ENCODE data around the gene C17orf114.

Gene C17orf114

DNA sequence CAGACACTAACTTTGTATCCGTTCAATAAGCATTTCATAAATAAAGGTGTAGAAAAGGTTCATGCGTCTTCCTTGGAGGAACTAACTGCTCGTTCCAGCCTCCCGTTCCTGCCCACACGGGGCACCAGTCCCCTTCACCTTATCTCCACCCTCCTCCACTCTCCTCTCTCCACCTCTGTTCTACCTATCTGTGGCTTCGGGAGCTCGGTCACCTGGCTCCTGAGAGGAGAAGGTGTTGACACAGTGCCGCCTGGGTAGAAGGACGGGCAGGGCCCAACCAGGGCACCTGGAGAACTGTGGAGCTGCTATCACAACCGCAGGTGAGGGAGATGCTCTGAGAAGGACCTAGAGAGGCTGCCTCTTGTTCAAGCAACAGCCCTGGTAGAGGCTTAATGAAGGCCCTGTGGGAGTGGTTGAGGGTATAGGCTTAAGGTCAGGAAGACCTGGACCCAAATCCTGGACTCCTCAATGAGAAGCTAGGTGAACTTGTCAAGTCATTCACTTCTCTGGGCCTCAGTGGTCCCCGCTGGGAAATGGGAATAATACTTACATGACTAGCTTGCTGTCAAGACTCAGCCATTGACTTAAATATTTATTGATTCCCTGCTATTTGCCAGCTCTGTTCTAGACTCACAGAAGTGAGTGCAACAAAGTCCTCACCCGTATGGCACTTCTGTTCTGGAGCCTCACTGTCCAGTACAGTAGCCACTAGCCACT lies 21.4 kb upstream of the C17orf114 start:
- DNase-seq (ENCODE audit: low spot score): no peak

DNA sequence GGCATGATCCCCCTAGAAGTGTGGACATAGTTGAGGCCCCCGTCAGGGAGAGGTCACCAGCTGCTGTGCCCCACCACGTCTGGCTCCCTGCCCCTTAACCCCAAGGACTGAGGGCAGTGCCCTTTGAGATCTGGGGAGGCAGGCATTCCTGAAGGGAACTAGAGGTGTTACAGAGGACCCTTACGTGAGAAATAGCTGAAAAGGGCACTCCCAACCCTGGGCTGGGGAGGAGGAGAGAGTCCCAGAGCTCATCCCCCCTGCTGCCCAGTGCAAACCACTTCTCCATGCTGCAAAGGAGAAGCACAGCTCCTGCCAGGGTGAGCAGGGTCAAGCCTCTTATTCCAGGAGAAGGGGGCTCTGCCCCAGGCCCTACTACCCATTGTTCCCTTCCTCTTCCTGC lies 20.7 kb upstream of the C17orf114 start:
- DNase-seq (ENCODE audit: low spot score): no peak

DNA sequence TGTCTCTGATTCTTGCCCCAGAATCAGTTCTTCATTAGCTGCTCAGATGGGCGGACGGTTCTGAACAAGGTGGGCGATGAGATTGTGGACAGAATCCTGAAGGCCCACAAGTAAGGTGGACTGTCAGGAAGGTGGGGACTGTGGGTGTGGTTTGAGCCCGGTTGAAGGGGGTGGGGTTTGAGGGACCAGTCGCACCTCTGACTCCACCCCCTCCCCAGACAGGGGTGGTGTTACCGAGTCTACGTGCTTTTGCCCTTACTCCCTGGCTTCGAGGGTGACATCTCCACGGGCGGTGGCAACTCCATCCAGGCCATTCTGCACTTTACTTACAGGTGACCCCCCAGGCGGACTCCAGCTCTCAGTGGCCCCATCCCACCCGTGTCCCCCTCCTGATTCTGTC lies 16.1 kb upstream of the C17orf114 start:
- no peak for DNase-seq (ENCODE audit: low spot score)

DNA sequence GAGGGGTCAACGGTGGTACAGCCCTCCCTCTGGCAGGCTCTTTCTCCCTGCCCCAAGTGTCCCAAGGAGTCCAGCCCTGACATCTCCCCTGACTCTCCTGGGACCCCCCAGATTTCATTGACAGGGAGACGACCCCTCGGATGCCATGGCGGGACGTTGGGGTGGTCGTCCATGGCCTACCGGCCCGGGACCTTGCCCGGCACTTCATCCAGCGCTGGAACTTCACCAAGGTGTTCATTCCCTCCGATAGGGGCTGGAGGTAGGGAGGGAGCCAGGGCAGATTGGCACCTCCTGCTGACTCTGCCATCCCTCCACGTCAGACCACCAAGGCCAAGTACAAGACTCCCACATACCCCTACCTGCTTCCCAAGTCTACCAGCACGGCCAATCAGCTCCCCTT lies 14.7 kb upstream of the C17orf114 start:
- no peak for DNase-seq (ENCODE audit: low spot score)

DNA sequence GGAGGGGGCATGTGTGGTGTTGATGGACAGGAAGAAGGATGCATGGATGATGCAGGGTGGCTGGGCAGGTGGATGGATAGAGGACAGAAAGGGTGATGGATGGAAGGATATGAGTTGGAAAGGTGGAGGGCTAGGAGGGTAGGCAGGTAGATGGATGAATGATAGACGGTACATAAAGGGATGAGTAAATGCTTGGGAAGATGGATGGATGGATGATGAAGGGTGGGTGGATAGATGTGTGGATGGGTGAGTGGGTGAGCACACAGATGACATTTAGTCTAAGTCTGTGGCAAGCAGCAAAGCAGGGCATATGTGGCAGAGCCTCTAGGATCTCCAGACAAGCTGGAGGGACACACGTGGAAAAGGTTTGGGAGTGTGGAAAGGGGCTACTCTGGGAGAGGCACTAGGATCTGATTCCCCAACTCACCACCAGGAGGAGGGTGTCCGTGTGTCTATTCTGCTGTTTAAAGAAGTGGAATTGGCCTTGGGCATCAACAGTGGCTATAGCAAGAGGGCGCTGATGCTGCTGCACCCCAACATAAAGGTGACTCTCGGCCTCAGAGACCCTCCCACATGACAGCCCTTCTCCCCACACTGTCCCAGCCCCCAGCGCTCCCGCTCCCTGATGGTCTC lies 13.0 kb upstream of the C17orf114 start:
- DNase-seq (ENCODE audit: low spot score): no peak

DNA sequence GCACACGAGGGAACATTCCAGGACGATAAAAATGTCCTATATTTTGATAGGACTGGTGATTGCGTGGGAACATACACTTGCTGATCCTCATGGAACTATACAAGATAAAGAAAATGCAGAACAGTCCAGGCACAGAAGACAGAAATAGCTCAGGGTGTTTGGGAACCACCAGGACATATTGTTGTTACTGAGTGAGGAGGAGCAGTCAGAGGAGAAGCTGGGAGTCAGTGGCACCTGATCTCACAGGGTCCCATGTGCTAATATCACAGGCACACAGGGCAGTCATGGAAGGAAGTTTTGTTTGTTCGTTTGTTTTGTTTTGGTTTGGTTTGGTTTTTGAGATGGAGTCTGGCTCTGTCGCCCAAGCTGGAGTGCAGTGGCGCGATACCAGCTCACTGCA lies 10.6 kb upstream of the C17orf114 start:
- no peak for DNase-seq (ENCODE audit: low spot score)

DNA sequence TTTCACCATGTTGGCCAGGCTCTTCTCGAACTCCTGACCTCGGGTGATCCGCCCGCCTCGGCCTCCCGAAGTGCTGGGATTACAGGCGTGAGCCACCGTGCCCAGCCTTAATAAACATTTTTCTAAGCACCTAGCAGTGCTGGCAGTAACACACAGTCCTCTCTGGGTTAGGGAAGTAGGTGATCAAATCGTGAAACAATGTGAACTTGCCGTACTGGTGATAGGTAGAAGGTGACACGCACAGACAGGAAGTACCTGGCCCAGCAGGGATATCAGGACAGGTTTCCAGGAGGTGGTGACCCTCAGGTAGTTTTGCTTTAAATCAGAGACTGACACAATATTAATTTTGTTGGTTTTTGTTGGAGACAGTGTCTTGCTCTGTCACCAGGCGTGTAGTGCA lies 9.3 kb upstream of the C17orf114 start:
- no peak for DNase-seq (ENCODE audit: low spot score)

DNA sequence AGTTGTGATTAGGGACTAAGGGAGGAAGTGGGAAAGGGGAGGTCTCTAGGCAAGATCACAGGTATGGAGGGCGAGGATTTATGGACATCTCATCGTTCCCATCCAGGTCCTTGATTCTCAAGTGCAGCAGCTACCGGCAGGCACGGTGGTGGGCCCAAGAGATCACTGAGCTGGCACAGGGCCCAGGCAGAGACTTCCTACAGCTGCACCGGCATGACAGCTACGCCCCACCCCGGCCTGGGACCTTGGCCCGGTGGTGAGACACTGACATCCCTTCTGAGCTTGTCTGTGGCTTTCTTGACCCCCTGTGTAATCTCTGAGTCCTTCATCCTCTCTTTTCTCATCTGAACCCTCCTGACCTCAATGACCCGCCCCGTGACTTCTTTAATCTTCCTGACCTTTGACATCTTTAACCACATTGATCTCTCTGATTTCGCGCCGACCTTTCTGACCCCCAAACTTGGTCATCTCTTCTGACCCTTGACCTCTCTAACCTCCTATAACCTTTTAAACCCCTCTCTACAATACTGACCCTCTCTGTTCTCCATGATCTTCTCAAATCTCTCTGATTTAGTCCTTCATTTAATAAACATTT lies 8.7 kb upstream of the C17orf114 start:
- DNase-seq (ENCODE audit: low spot score): peak; percentile 76

DNA sequence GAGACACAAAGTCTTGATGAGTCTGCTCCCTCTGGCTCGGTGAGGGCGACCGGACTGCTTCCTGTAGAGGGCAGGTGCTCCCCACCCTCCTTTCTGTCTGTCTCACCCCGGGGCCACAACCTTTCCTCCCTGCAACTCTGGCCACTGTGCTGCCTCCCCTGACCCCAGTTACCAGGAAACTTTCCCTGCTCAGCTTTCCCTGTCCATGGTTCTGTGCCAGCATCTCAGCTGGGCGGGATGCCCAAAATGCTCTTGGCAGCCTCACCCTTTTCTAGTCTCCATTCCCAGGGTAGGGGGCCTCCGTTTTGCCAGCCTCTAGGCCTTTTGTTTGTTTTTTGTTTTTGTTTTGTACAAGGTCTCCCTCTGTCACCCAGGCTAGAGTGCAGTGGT lies 6.2 kb upstream of the C17orf114 start:
- DNase-seq (ENCODE audit: low spot score): no peak

DNA sequence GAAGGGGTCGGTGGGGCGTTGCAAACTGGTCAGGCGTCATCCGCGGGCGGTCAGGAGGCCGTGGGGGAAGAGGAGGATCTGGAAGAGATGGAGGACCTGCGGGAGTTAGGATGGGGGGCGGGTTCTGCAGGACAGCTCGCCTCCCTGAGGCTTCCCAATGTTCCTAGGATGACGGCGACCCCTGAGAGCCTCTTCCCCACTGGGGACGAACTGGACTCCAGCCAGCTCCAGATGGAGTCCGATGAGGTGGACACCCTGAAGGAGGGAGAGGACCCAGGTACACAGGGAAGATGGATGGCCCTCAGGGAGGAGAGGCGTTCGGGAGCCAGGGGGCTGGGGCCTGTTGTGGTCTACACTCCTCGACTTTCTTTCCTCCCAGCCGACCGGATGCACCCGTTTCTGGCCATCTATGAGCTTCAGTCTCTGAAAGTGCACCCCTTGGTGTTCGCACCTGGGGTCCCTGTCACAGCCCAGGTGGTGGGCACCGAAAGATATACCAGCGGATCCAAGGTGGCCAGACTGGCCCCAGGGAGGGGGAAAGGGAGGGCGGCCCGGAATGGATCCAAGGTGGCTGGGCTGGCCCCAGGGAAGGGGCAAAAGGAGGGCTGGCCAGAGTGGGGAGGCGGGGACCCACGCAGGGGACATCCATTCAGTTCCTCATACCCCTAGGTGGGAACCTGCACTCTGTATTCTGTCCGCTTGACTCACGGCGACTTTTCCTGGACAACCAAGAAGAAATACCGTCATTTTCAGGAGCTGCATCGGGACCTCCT lies 5.7 kb upstream of the C17orf114 start:
- no peak for DNase-seq (ENCODE audit: low spot score)

DNA sequence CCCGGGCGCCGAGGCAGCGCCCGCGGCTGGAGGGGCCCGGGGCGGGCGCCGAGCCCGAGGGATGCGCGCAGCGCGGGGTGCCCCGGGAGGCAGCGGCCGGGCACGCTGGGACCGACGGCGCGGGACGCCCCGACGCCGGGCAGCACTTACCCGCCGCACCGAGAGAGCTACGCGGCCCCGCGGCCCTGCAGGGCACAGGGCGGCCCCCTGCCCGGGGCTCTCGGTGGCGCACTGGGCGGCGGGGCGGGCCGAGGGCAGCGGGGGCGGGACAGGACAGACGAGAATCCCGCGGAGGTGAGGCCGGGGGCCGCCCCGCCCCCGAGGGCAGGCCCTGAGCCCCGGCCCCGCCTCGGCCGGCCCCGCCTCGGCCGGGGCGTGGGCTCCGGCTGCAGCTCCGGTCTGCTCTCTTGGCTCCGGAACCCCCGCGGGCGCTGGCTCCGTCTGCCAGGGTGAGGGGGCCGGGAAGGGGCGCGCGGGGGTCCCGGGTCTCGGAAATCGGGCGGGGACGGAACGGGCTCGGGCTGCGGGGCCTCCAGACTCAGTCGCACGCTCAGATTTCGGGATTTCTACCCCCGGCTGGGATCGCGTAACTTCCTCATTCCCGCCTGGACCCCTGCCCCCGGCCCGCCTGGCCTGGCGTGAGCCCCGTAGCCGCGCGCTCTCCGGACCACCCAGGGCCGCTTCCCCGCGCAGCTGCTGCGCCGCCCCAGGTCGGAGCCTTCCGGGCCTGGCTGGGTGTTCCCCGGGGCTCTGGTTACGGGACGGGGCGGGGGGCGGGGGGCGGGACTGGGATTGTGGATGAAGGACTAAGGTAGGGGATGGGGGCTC lies 4.9 kb upstream of the C17orf114 start, which contains the start of gene PLD2:
PLD2 (plus strand) TSS at position 376 of the 828 bp plus-strand sequence. CDS start 621 bp downstream, outside the sequence.
- DNase-seq (ENCODE audit: low spot score): peak; percentile 95

DNA sequence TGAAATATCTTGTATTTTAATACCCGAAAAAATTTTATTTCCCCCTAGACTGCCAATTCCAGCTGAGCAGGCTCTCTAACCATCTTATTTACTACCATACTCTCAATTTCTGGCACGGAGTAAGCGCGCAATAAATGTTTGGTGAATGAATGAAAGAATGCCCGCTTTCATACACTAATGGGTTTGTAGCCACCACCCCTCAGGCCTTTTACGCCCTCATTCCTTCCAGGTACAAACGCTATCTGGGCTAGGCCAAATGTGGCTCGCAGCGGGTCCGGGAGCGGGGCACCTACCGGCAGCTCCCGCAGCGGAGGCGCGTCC lies 4.3 kb upstream of the C17orf114 start:
- DNase-seq (ENCODE audit: low spot score): no peak

DNA sequence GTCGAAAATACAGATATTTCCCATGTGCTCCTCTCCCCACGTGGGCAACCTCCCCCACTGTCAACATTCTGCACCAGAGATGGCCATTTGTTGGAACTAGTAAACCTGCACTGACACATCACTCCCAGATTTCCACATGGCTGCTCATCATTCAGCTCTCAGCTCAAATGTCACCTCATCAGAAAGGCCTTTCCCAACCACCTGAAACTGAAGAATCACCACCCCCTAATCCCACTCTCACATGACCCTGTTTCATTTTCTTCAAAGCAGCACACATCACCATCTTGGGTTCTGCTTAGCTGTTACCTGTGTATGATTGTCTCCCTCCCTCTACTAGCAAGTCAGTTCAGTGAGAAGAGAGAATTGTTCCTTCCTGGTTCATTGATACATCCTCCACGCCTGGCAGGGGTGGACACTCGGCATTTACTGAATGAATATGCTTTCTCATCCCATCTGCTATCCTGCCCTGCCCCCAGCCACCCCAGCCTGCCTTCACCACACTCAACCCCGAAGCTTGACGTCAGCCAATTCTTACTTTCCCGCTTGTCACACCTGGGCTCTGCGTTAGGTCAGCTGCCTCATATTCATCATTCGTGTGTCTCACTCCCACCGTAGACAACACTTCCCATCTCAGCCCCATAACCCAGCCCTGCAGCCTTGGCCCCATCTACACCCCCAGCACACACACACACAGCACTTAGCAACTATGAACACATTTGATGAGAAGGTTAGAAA lies 1.5 kb downstream of the C17orf114 start:
- no peak for DNase-seq (ENCODE audit: low spot score)

DNA sequence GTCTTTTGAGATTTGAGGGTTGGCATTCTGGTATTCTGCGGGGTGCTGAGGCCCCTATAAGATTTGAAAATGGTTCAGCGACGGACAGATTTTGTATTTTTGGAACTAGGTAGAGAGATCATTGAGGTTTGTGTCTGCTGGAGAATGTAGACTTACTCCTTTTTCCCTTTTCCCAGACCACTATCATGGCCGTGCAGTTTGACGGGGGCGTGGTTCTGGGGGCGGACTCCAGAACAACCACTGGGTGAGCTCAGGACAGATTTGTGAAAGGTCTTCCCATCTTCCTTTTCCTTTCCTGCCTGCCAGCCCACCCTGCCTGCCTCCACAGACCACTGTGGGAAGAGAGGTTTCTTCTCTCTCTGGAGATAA lies 5.6 kb downstream of the C17orf114 start:
- DNase-seq (ENCODE audit: low spot score): peak; percentile 69

DNA sequence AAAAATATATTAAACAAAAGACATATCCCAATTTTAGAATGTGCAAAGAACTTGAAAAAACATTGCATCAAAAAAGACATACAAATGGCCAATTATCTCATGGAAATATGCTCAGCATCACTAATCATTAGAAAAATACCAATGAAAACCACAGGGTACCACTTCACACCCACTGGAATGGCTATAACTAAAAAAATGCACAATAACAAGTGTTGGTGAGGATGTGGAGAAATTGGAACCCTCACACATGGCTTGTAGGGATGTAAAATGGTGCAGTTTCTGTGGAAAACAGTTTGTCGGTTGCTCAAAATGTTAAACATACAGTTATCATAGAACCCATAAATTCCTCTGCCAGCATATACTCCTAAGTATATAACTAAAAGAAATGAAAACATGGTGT lies 7.0 kb downstream of the C17orf114 start:
- DNase-seq (ENCODE audit: low spot score): no peak

DNA sequence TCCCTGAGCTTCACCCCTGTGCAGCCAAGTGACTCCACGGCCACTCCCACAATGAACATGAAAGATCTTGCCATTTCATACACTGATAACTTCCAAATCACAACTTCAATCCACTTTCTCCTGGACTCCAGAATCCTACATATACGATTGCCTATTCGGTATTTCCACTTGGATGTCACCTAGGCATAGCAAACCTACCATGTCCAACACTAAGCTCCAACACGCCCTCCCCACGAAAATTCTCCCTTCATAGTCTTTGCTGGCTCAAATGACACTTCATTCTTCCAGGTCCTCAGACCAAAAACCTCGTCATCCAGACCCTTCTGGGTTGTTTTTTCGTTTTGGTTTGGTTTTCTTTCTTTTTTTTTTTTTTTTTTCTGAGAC lies 11.4 kb downstream of the C17orf114 start:
- no peak for DNase-seq (ENCODE audit: low spot score)

DNA sequence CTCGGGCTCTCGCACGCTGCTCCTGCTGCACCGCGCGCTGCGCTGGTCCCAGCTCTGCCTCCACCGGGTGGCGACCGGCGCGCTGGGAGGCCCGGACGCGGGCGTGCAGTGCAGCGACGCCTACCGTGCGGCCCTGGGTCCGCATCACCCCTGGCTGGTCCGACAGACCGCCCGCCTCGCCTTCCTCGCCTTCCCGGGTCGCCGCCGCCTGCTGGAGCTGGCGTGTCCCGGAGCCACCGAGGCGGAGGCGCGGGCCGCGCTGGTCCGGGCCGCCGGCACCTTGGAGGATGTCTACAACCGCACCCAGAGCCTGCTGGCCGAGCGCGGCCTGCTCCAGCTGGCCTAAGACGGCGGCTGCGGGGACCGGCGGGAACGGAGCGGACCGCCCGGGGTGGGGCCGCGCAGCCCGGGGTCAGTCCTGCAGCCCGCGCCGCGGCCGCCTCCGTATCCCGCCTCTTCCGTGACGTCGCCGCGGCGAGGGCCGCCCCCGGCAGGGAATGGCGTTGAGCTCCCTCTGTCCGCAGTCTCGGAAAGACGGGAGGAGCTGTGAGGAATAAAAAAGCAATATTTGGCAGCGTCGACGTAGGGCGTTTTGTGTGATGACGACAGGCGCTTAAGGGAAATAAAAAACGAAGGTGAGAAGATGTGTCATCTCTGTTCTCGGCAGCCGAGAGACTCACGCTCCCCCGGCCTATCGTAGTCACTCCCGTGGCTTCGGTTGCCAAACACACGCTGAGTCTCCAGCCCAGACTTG lies 12.0 kb downstream of the C17orf114 start:
- DNase-seq (ENCODE audit: low spot score): peak; percentile 95

DNA sequence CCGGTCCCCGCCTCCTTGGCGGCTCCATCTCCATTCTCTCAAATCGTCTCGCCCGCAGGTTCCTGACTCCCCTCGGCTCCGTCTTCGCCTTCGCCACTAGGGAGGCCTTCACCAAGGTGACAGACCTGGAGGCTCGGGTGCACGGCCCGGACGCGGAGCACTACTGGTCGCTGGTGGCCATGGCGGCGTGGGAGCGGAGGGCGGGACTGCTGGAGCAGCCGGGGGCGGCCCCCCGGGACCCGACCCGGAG lies 12.5 kb downstream of the C17orf114 start:
- no peak for DNase-seq (ENCODE audit: low spot score)

DNA sequence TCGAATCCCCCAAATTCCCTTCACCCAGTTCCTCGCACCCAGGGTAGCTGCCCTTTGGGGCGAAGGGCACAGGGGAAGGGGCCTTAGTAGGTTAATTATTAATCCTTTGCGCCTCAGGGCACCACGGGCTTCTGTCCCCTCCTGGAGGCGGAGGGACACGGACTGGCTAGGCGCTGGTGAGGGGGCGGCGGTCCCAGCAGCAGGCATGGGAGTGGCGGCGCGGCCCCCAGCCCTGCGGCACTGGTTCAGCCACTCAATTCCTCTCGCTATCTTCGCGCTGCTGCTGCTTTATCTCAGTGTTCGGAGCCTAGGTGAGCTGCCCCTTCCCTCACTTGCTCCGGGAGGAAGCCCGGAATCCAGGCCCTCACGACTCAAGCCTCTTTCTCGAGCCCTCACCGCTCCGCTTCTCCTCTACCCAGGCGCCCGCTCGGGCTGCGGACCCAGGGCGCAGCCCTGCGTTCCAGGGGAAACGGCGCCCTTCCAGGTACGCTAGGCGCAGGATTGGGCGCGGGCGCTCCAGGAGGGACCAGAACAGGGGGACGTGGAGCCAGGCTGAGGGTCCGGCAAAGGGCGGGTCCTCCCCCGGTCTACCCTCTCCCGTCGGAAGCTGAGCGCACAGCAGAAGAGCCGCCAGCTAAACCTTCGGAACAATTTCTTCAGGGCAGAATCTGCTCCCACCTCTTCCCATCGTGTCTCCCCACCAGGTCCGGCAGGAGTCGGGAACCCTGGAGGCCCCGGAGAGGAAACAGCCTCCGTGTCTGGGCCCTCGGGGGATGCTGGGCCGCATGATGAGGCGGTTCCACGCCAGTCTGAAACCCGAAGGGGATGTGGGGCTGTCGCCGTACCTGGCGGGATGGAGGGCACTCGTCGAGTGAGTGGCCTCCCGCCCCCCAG lies 13.1 kb downstream of the C17orf114 start, which contains the start of gene GLTPD2:
GLTPD2 (plus strand) TSS at position 158 of the 894 bp plus-strand sequence; CDS start at position 206, 48 bp downstream.
- DNase-seq (ENCODE audit: low spot score): peak; percentile 74

All from ecto neural progenitor cell (in vitro differentiated cells).